ENCODE results near the gene RTN4IP1. TPM values are rescaled to one million over a fixed set of nuclear protein-coding genes. Genes with fewer than 3 reads are reported as not detected.
"Not testable (repeated sequence)": the region's sequence is repeated elsewhere in the genome, so short reads cannot be mapped to it uniquely, and the experiment has no call there.

RTN4IP1 gene
- total RNA-seq, 1 donor from 2014 or later: 9.9 TPM

- DNase-seq (ENCODE audit: low read depth): no peak
These were observed 42.4 kb downstream of the RTN4IP1 start for GRCh38 chr6:106586815-106587415.

DNA sequence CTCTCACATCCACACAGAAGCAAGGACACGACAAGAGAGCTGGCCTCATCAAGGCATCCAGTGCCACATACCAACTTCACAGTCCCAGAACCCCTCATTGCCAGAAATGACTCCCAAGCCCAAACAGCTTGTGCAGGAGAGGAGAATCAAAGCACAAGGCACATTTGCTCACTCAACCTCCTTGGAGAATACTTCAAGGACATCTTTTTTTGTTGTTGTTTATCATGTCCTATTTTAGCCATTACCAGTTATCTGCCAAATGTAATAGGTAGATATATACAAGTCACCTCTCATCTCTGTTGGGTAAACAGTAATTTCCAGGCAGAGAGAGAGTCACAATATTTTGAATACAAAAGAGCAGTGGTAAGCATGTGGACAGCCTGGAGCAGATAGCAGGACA lies 47.8 kb downstream of the RTN4IP1 start:
- no peak for DNase-seq (ENCODE audit: low read depth)

GRCh38 chr6:106579281-106579680 lies 50.0 kb downstream of the RTN4IP1 start:
- no peak for DNase-seq (ENCODE audit: low read depth)

DNA sequence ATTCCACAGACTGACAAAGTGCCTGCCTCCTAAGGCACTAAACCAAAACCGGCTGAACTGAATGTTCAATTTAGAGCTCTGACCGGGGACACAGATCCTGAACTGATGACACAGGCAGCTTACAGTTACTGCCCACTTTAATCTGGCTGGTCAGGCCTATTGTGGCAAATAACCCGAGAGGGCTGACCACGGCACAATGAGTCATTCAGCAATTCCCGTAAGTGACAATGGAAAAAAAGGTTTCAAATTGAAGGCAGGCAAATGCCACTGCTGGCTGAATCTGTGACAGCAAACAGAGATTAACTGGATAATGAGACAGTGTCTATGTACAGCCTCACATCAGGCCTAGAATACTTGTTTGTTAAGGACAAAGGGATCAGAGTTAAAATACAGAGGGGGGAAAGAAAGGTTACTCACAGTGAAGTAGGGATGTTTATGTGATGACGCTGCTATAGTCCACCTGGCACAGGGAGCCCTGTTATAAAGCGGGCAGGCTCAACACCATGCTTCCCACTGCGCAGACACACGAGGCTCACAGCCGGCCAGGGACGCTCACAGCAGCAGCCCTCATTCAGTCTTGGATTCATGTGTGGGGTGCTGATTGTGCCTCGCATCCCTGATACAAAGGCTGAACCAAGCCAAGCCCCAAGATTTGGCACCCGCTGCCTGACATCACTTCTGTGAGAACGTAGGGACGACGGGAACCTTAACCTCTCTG lies 54.4 kb downstream of the RTN4IP1 start:
- peak; percentile 90 for DNase-seq (ENCODE audit: low read depth)

DNA sequence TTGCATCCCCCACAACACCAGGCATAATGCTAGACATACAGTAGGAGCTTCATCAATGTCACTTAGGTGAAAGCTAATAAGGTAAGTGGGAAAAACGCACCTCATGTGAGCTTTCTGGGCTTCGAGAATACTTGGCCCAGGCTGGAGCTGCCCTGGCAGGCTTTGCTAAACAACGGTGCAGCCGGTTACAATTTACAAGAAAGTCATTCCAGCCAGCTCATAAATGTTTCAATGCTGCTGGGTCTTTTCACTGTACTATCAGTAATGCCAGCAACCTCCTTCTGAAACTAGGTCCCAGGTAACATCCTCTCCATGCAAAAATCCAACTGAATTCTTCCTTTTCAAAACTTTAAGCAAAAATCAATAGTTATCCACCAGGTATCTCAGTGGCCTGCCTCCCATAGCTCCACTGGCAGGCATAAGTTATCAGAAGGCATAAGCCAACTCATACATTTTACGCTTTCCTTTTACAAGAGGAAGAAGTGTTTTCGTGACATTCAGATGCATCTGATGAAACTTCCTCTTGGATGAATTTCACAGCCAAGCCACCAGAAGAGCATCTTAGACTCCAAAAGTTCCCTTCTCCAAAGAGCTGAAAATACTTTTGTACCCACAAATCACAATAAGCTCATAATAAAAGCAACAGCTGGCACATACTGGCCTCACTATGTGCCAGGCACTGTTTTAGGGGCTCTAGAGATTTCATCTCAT lies 56.3 kb downstream of the RTN4IP1 start:
- DNase-seq (ENCODE audit: low read depth): no peak

DNA sequence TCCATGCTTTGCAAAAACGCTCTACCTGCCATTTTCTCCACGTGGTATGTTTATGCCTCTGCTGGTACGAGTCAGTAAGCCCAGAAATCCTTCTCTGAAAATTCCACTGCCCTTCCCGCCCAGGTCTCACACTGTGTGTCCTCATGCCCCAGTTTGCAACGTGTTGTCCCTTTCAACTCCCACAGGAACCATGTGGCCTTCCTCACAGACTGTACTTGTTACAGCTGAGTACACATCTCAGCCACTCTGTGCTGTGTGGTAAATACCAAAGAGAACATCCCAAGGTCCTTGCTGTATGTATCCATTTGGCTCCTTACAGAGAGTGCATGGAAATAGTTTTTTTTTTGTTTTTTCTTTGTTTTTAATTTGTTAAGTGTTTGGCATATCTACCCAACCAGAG lies 56.9 kb downstream of the RTN4IP1 start:
- DNase-seq (ENCODE audit: low read depth): peak; percentile 34

GRCh38 chr6:106569428-106569827 lies 59.9 kb downstream of the RTN4IP1 start:
- no peak for DNase-seq (ENCODE audit: low read depth)

DNA sequence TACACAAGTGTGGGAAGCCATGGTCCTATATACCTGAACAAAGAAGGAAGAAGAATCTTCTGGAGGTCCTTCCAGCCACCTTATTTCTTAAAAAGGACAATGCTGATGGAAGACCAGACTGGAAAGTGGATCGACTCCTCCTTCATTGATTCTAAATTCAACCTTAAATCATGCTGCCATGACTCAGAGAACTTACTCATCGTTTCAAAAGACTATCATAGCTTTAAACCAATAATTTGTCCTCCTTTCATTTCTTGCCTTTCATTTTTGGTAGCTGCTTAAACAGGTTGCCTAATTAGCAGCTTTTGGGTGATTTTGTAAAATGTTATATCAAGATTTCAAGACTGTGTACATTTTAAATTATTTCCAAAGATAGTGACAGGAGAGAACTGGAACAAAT lies 60.8 kb downstream of the RTN4IP1 start:
- DNase-seq (ENCODE audit: low read depth): peak; percentile 32

- DNase-seq (ENCODE audit: low read depth): no peak
These were observed 64.8 kb downstream of the RTN4IP1 start for GRCh38 chr6:106564476-106564875.

GRCh38 chr6:106563614-106564013 lies 65.7 kb downstream of the RTN4IP1 start:
- DNase-seq (ENCODE audit: low read depth): no peak

DNA sequence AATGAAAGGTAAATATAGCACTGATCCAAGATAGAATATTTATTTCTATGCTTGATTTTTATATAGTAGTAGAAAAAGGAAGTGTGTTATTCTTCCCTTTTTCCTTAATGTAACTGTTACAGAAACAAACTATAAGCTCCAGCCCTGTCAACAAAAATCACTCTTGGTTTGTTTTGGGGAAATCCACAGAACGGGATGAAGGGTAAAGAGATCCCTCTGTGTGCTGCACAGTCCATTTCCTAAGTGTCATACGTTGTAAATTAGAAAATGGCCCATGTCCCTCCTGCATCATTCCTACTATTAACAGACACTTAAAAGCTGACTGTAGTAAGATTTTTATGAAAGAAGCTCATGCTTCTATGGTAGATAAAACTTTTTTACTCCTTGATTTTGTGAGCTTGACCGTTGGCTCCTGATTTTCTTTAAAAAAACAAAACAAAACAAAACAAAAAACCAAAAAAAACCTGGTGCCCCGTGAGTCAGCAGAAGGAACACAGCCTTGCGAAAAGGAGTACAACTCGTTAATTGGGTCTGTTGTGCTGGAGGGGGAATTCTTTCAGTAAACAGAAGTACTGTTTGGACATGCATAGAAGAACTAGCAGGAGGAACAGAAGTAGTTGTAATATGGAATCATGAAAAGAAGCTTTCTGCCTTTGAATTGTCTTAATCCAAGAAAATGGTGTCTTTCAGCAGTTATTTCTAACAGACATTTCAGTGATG lies 67.5 kb downstream of the RTN4IP1 start:
- peak; percentile 48 for DNase-seq (ENCODE audit: low read depth)

DNA sequence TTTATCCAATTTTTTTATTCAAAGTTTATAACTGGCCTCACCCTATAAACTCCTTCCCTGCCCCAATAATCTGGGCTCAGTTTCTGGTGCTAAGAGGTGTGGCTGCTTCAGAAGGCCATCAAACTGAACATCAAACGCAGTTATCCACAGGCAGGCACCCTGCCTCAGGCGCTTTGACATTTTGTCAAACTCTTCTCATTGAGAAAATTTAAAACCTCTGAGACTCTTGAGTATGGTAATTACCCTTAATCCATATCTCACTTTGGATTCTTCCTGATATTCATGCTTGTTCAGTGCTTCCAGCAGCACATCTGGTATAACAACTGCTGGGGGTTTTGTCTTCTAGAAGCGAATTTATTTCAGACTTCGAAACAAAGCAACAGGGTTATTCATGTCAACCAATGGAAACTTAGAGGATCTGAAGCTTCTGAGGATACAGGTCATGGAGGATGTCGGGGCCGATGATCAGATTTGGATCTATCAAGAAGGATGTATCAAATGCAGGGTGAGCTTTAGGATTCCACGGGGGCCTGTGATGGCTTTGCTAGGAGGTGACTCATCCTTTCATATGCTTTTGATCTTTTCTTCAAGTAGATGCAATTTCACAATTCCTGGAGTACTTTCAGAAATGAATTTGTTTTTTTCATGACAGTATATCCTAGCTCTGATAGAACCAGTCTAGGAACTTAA lies 68.2 kb downstream of the RTN4IP1 start:
- DNase-seq (ENCODE audit: low read depth): peak; percentile 48

- not testable (repeated sequence) for DNase-seq (ENCODE audit: low read depth)
These were observed 69.6 kb downstream of the RTN4IP1 start for GRCh38 chr6:106559659-106560058.

GRCh38 chr6:106558364-106558763 lies 70.9 kb downstream of the RTN4IP1 start:
- no peak for DNase-seq (ENCODE audit: low read depth)

GRCh38 chr6:106557837-106558236 lies 71.5 kb downstream of the RTN4IP1 start:
- peak; percentile 53 for DNase-seq (ENCODE audit: low read depth)

GRCh38 chr6:106556368-106556960 lies 72.8 kb downstream of the RTN4IP1 start:
- DNase-seq (ENCODE audit: low read depth): peak; percentile 52

GRCh38 chr6:106555767-106556166 lies 73.5 kb downstream of the RTN4IP1 start:
- DNase-seq (ENCODE audit: low read depth): no peak

DNA sequence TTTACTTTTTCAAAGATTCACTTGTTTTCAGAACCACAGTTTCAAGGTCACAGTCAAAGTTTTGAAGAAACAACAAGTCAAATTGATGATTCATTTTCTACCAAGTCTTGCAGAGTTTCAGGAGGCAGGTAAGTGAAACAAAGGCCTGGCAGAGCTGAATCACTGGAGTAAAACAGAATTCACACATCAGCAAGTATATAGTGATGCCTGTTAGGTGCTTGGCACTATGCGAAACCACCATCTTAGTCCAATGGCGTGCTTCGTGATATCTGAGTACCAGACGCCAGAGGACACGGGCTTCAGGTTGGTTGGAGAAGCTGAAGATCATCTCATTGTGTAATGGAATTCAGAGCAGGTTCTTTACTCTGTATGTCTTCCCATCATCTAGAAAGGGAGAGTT lies 75.9 kb downstream of the RTN4IP1 start:
- peak; percentile 81 for DNase-seq (ENCODE audit: low read depth)

GRCh38 chr6:106551155-106551554 lies 78.1 kb downstream of the RTN4IP1 start:
- no peak for DNase-seq (ENCODE audit: low read depth)

GRCh38 chr6:106549521-106549920 lies 79.8 kb downstream of the RTN4IP1 start:
- DNase-seq (ENCODE audit: low read depth): no peak

DNA sequence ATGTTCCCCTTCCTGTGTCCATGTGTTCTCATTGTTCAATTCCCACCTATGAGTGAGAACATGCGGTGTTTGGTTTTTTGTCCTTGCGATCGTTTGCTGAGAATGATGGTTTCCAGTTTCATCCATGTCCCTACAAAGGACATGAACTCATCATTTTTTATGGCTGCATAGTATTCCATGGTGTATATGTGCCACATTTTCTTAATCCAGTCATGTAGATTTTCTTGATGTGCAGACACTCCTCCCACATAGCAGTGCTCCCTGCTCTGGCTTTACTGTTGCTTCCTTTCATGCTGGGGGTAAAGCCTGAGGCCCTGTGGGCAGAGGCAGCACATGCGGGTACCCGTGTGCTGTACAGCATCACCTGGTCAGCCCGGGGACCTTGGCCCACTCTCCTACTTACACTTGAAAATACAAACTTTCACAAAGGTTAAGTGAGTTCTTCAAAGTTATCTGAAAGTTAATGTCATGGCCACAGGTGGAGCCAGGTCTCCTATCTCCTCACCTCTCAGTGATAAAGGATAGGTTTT lies 80.3 kb downstream of the RTN4IP1 start:
- not testable (repeated sequence) for DNase-seq (ENCODE audit: low read depth)
